Ammon's horn (tissue), 1 donor: ENCODE measurements around the gene POLA2.
"Not testable (repeated sequence)": the region's sequence is repeated elsewhere in the genome, so short reads cannot be mapped to it uniquely, and the experiment has no call there.

Experiments used
- DNase-seq: peaks from one replicate; pipeline ENCODE4 v3.0.0-alpha.2; 2016; ENCODE audit warnings: low spot score

The POLA2 gene

GRCh38 chr11:65330544-65330943 is 68.8 kb downstream of the POLA2 start:
- no peak for DNase-seq

GRCh38 chr11:65332591-65332990 is 70.8 kb downstream of the POLA2 start:
- not testable (repeated sequence) for DNase-seq

- no peak for DNase-seq
Observed at GRCh38 chr11:65334696-65335295, 73.0 kb downstream of the POLA2 start.

GRCh38 chr11:65338676-65339075 is 76.9 kb downstream of the POLA2 start:
- DNase-seq = no peak

- DNase-seq = peak; percentile 51
Observed at GRCh38 chr11:65340226-65340625, 78.5 kb downstream of the POLA2 start.

- no peak for DNase-seq
Observed at GRCh38 chr11:65341856-65342255, 80.1 kb downstream of the POLA2 start.
